GM13976 (cell line): Measurements from ENCODE around the gene NELFA.

ENCODE experiments used
- DNase-seq: peaks from one replicate; pipeline ENCODE4 v3.0.0; 2012; ENCODE audit warnings: low spot score
- CTCF ChIP-seq: IDR thresholded peaks from 2 replicates; pipeline ENCODE4 v1.5.1; 2012; ENCODE audit warnings: borderline replicate concordance, mild to moderate bottlenecking; ENCODE audit not compliant: insufficient read depth; ENCODE audit errors: extremely low read depth, missing control alignments, control extremely low read depth
- in situ Hi-C: fragments of 300-500 bp; cut with MboI; formaldehyde crosslinking; loops from one replicate; pipeline ENCODE4 v1.12.0; 2022; ENCODE audit warnings: low sequenced_read_pairs, mixed read lengths, inconsistent platforms; ENCODE audit not compliant: unreplicated experiment

Gene NELFA

GRCh38 chr4:1939664-1940509, 68.9 kb downstream of the NELFA start:
- in situ Hi-C loops, result no loop called here
- DNase-seq, result no peak
- TF ChIP-seq CTCF, result no peak

DNA sequence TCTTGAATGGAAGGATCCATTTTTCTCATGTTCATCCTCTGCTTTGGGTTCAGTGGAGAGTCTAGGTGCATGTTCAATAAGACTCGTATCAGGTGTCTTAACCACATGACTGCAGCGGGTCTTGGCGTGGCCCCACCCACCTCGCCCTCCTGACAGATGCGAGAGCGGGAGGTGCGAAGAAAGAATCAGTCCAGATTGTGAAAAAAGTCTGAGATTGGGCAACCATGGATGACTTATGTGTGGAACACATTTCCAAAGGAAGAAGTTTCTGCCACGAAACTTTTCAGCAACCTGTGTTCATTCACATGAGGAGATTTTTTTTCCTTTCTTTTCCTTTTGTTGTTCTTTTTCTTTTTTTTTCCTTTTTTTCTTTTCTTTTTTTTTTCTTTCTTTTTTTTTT, 70.7 kb downstream of the NELFA start:
- DNase-seq, result no peak
- TF ChIP-seq CTCF, result no peak
- in situ Hi-C loops, result no loop called here

- in situ Hi-C loops, result no loop called here
- TF ChIP-seq CTCF, result no peak
- no peak for DNase-seq
These were observed 71.2 kb downstream of the NELFA start for GRCh38 chr4:1937550-1937949.

- DNase-seq, result no peak
- in situ Hi-C loops, result no loop called here
- no peak for TF ChIP-seq CTCF
These were observed 75.1 kb downstream of the NELFA start for GRCh38 chr4:1933700-1934099.

DNA sequence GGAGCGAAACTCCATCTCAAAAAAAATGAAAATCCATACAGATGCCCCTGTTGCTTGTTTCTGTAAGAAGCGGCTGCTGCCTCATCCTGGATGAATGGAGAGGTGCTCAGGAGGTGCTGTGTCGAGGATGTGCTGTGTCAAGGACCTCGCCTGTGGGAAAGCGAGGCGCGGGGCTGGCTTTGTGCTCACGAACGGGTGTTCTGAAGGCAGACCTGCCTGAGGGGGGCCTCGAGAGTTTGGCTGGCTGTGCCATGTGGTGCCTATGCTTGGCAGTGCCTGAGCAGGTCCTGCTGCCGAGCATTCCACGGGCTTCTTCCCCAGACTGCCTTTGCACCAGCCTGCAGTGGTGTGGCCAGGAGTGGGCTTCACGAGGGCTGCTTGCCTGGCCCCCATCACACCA, 76.0 kb downstream of the NELFA start:
- DNase-seq, result no peak
- TF ChIP-seq CTCF, result no peak
- in situ Hi-C loops, result no loop called here
